A549 treated with AZD2906 at 1 μM for 4 hours (cell line): ENCODE results near the gene HNRNPM. TPM values are rescaled to one million over a fixed set of nuclear protein-coding genes. Genes with fewer than 3 reads are reported as not detected.

Source experiments
- total RNA-seq: library from RNA; stranded (reverse); fragments of 200-300 nt; extraction: Qiagen RNA extraction; gene quantifications from 5 replicates; pipeline ENCODE4 v1.2.3, GENCODE V29; 2022

Gene HNRNPM, protein sequence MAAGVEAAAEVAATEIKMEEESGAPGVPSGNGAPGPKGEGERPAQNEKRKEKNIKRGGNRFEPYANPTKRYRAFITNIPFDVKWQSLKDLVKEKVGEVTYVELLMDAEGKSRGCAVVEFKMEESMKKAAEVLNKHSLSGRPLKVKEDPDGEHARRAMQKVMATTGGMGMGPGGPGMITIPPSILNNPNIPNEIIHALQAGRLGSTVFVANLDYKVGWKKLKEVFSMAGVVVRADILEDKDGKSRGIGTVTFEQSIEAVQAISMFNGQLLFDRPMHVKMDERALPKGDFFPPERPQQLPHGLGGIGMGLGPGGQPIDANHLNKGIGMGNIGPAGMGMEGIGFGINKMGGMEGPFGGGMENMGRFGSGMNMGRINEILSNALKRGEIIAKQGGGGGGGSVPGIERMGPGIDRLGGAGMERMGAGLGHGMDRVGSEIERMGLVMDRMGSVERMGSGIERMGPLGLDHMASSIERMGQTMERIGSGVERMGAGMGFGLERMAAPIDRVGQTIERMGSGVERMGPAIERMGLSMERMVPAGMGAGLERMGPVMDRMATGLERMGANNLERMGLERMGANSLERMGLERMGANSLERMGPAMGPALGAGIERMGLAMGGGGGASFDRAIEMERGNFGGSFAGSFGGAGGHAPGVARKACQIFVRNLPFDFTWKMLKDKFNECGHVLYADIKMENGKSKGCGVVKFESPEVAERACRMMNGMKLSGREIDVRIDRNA
- 229 to 306 TPM (median 241 TPM) in 5 replicates for total RNA-seq

DNA sequence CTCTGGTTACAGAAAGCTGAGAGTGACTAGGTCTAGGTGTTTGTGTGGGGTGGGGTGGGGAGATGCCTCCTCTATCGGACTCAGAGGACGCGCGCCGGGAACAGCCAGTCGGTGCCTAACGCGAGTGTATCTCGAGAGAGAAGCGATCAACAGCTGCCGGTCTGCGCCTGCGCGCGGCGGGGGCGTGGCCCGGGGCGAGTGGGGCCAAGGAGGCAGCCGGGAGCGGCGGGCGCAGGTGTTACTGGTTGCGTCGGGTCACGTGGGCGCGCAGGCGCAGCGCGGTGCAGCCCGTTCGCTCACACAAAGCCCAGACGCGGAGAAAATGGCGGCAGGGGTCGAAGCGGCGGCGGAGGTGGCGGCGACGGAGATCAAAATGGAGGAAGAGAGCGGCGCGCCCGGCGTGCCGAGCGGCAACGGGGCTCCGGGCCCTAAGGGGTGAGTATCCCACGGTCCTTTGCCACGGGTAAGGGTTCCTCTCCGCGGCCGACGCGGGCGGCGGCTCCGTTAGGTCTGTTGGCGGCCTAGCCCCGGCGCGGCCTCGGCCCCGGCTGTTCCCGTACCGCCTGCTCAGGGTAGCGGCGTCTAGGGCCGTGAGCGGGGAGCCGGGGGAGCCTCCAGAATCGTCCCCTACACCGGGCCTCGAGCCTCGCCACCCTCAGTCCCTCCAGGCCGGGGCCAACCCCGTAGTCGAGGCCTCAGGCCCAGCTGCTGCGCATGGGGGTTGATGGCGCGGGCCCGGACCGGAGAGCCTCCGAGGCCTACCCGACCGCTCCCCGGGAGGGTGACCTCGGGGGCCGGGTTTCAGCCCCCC lies at the start of gene HNRNPM:
HNRNPM (plus strand) TSS at position 299 of the 811 bp plus-strand sequence; CDS start at position 323, 24 bp downstream.

DNA sequence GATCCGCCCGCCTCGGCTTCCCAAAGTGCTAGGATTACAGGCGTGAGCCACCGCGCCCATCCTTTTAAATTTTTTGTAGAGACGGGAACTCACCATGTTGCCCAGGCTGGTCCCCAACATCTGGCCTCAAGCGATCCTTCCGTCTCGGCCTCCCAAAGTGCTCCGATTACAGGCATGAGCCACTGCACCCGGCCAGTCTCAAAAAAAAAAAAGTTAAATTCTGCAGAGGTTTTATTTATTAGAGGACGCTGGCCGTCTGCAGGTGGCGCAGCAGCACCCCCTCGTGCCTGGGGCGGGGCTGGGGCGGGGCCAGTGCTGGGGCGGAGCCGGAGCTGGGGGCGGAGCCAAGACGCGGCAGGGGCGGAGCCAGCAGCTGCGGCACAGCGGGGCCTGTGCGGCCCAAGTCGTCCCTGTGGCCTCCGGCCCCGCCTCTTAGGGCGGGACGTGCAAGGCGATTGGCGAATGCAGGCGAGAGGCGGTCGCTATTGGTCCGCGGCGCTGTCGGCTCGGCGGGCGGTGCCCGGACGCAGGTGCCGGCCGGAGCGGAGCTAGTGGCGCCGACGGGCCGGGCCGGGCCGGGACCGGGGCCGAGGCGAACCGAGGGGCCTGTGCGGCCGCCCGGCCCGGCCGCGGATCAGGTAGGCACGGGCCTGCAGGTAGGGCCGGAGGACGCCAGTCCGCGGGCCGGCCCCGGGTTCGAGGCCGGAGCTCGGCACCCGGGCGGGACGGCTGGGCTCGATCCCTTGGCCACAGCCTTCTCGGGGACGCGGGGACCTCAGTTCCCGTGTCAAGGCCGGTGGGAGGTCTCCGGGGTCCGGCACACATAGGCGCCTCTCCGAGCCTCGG lies 31.8 kb upstream of the HNRNPM start, which contains the start of gene MARCHF2:
MARCHF2 (plus strand) TSS at position 523 of the 846 bp plus-strand sequence. CDS start 8,536 bp downstream, outside the sequence.

DNA sequence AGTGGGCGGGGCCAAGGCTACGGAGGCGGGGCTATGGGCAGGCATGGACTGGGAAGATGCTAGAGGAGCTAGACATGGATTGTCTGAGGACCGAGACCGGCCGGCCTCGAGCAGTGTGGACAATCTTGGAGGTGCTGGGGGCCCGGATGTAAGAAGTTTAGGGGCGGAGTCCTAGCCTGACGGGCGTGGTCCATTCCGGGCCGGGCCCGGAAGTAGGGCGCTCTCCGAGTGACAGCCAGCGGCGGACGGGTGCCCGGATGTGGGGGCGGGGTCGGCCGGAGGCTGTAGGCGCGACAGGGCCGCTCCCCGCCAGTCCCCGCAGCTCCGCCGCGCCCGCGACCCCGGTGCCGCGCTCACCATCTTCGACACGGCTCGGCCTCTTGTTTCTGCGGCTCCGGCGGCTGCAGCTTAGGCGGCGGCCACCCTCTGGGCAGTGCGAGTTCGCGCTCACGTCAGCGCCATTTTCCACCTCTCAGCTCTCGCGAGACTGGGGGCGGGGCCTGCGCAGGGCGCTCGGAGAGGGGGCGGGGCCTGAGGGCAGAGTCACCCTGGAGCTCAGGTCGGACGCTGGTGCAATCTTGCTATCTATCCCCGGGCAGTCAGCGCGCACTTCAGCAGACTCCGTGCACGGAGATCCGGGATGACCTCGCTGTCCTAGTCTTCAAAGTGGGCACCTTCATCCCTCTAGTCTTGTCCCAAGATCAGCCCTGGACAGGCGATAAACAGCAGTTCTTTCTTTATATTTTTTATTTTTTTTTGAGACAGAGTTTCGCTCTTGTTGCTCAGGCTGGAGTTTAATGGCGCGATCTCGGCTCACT lies 69.1 kb downstream of the HNRNPM start, which contains the start of gene ZNF414:
ZNF414 (minus strand) TSS at position 481 of the 818 bp plus-strand sequence; CDS start at position 360, 121 bp downstream.

Other genes with a start within 250 kb of the HNRNPM start
- gene CERS4, start 235.6 kb upstream of the HNRNPM start, total RNA-seq: 1.8 to 3.8 TPM (median 3.3 TPM) in 5 replicates
- 62.3 to 104 TPM (median 94.9 TPM) in 5 replicates for gene CD320, start 136.6 kb upstream of the HNRNPM start, total RNA-seq
- 77.5 to 97.5 TPM (median 95.6 TPM) in 5 replicates for gene NDUFA7, start 123.6 kb upstream of the HNRNPM start, total RNA-seq
- gene RPS28, start 123.5 kb upstream of the HNRNPM start, total RNA-seq: 383 to 995 TPM (median 918 TPM) in 5 replicates
- gene KANK3, start 101.7 kb upstream of the HNRNPM start, total RNA-seq: 5.6 to 7.6 TPM (median 7.1 TPM) in 5 replicates
- 550 to 726 TPM (median 658 TPM) in 5 replicates for gene ANGPTL4, start 80.8 kb upstream of the HNRNPM start, total RNA-seq
- 100 to 115 TPM (median 101 TPM) in 5 replicates for gene RAB11B, start 54.6 kb upstream of the HNRNPM start, total RNA-seq
- 15.9 to 20.8 TPM (median 20.4 TPM) in 5 replicates for gene MARCHF2, start 31.7 kb upstream of the HNRNPM start, total RNA-seq
- gene PRAM1, start 57.7 kb downstream of the HNRNPM start, total RNA-seq: 0.08 to 0.25 TPM (median 0.14 TPM) in 5 replicates
- 18.1 to 19.9 TPM (median 19.3 TPM) in 5 replicates for gene ZNF414, start 69.2 kb downstream of the HNRNPM start, total RNA-seq
- 0.22 to 0.37 TPM (median 0.29 TPM) in 5 replicates for gene MYO1F, start 132.5 kb downstream of the HNRNPM start, total RNA-seq
- gene ADAMTS10, start 165.7 kb downstream of the HNRNPM start, total RNA-seq: 11.0 to 13.5 TPM (median 11.4 TPM) in 5 replicates
- gene NFILZ, start 185.7 kb downstream of the HNRNPM start, total RNA-seq: not detected in 5 replicates